HepG2 (cell line): Measurements from ENCODE around the gene DENND4C.

Source experiments
- EZH2 ChIP-seq: conservative IDR thresholded peaks from 2 replicates; pipeline ENCODE4 v1.6.1; 2012; ENCODE audit warnings: mild to moderate bottlenecking, low read depth, low read length, moderate library complexity
- GABPB1 ChIP-seq: IDR thresholded peaks from 2 replicates; pipeline ENCODE4 v1.6.1; 2016; ENCODE audit warnings: mild to moderate bottlenecking, missing genetic modification reagents, moderate library complexity, missing compliant biosample characterization
- KAT7 ChIP-seq: IDR thresholded peaks from 2 replicates; pipeline ENCODE4 v1.6.1; 2018; ENCODE audit warnings: borderline replicate concordance, missing compliant biosample characterization
- NFIC ChIP-seq: IDR thresholded peaks from 2 replicates; pipeline ENCODE4 v1.6.1; 2012; ENCODE audit warnings: mild to moderate bottlenecking, low read length, inconsistent platforms
- PHF8 ChIP-seq: sonication (generic); formaldehyde crosslinking; IDR thresholded peaks from 2 replicates; pipeline ENCODE4 v1.5.0; 2020; ENCODE audit warnings: missing genetic modification reagents
- POLR2A ChIP-seq, 2 experiments: IDR thresholded peaks; 2 replicates each; pipeline ENCODE4 v1.6.1; 2011; ENCODE audit warnings: low read depth in 2 of 2, low read length in 2 of 2, mild to moderate bottlenecking in 1 of 2, moderate library complexity in 1 of 2; ENCODE audit not compliant: insufficient read depth in 1 of 2
- PRDM10 ChIP-seq: sonication (generic); formaldehyde crosslinking; IDR thresholded peaks from 2 replicates; pipeline ENCODE4 v1.4.0; 2020; ENCODE audit warnings: low read depth, missing genetic modification reagents
- RBM39 ChIP-seq: fragments of 200-400 bp; formaldehyde crosslinking; IDR thresholded peaks from one replicate; pipeline ENCODE4 v1.6.1; 2018; ENCODE audit warnings: antibody characterized with exemption, mild to moderate bottlenecking, low read depth, low read length; ENCODE audit not compliant: poor library complexity, severe bottlenecking
- SP4 ChIP-seq: sonication (generic); formaldehyde crosslinking; IDR thresholded peaks from 2 replicates; pipeline ENCODE4 v1.8.1; 2023; ENCODE audit warnings: mild to moderate bottlenecking, missing genetic modification reagents
- YEATS4 ChIP-seq: sonication (generic); formaldehyde crosslinking; IDR thresholded peaks from 2 replicates; pipeline ENCODE4 v1.4.0; 2020; ENCODE audit warnings: missing genetic modification reagents, borderline replicate concordance
- ZNF335 ChIP-seq: sonication (generic); formaldehyde crosslinking; IDR thresholded peaks from 2 replicates; pipeline ENCODE4 v1.4.0; 2020; ENCODE audit warnings: missing genetic modification reagents
- ZNF629 ChIP-seq: sonication (generic); formaldehyde crosslinking; conservative IDR thresholded peaks from 2 replicates; pipeline ENCODE4 v1.5.0; 2020; ENCODE audit warnings: missing genetic modification reagents
- TF ChIP-seq, protein P1 (sequence below): sonication (generic); formaldehyde crosslinking; IDR thresholded peaks from 2 replicates; pipeline ENCODE4 v1.4.0; 2020; ENCODE audit warnings: missing genetic modification reagents

- TF ChIP-seq ZNF629 (CRISPR knock-in tag) = no peak
- no peak for TF ChIP-seq RBM39
- TF ChIP-seq KAT7 (CRISPR knock-in tag) = no peak
- no peak for TF ChIP-seq PHF8 (CRISPR knock-in tag)
- no peak for TF ChIP-seq ZNF335
- no peak for TF ChIP-seq YEATS4 (CRISPR knock-in tag)
- no peak for TF ChIP-seq SP4 (CRISPR knock-in tag)
- TF ChIP-seq, protein P1, sequence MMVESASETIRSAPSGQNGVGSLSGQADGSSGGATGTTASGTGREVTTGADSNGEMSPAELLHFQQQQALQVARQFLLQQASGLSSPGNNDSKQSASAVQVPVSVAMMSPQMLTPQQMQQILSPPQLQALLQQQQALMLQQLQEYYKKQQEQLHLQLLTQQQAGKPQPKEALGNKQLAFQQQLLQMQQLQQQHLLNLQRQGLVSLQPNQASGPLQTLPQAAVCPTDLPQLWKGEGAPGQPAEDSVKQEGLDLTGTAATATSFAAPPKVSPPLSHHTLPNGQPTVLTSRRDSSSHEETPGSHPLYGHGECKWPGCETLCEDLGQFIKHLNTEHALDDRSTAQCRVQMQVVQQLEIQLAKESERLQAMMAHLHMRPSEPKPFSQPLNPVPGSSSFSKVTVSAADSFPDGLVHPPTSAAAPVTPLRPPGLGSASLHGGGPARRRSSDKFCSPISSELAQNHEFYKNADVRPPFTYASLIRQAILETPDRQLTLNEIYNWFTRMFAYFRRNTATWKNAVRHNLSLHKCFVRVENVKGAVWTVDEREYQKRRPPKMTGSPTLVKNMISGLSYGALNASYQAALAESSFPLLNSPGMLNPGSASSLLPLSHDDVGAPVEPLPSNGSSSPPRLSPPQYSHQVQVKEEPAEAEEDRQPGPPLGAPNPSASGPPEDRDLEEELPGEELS (CRISPR knock-in tag) = no peak
- TF ChIP-seq PRDM10 (CRISPR knock-in tag) = no peak
- no peak for TF ChIP-seq NFIC
- no peak for TF ChIP-seq GABPB1
- TF ChIP-seq POLR2A (IDR thresholded peaks at IDR 0.05; ENCODE audit: insufficient read depth in 1 of 2, low read depth in 2 of 2, low read length in 2 of 2) = no peak
- TF ChIP-seq EZH2 = no peak
Measured at GRCh38 chr9:19397845-19398244, 167.4 kb downstream of the DENND4C start.
